Measurements from ENCODE around the gene SLC26A11.

- TF ChIP-seq CTCF (conservative IDR thresholded peaks at IDR 0.05 in 1 of 2, IDR thresholded peaks at IDR 0.05 in 1 of 2; ENCODE audit: low read depth in 1 of 2, low read length in 2 of 2) (no peak), EZH2 (IDR thresholded peaks at IDR 0.05; ENCODE audit: low read length, missing control alignments) (no peak)
These were observed 3.5 kb upstream of the SLC26A11 start for GRCh38 chr17:80216473-80217456.
